NT2/D1 (cell line): ENCODE data around the gene KRTAP9-8.

ENCODE experiments used
- SUZ12 ChIP-seq: IDR thresholded peaks from 2 replicates; pipeline ENCODE4 v1.6.1; 2011; ENCODE audit not compliant: insufficient read length, insufficient read depth; ENCODE audit errors: extremely low read depth
- YY1 ChIP-seq: IDR thresholded peaks from 2 replicates; pipeline ENCODE4 v1.6.1; 2011; ENCODE audit not compliant: insufficient read length, insufficient read depth
- ZNF274 ChIP-seq: IDR thresholded peaks from 2 replicates; pipeline ENCODE4 v1.6.1; 2011; ENCODE audit warnings: mild to moderate bottlenecking, low read depth, low read length

DNA sequence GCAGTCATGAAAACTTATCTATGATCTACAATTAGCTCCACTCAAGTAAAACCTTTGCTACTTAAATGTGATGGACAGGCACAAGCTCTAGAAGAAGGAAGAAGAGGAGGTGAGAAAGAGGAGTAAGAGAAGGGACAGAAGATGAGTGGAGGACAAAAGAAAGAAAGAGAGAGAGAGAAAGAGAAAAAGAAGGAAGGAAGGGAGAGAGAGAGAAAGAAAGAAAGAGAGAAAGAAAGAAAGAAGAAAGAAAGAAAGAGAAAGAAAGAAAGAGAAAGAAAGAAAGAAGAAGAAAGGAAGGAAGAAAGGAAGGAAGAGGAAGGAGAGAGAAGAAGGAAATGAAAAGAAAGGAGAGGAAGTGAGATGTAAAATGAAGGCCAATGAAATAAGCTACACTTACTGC is 7.7 kb upstream of the KRTAP9-8 start:
- no peak for TF ChIP-seq SUZ12
- TF ChIP-seq ZNF274: no peak
- TF ChIP-seq YY1: no peak
